ENCODE results near the gene TNFRSF8. TPM values are rescaled to one million over a fixed set of nuclear protein-coding genes. Genes with fewer than 3 reads are reported as not detected.

Gene TNFRSF8
- total RNA-seq, 2 donors from 2014 or later, result 0.16 to 0.47 TPM

DNA sequence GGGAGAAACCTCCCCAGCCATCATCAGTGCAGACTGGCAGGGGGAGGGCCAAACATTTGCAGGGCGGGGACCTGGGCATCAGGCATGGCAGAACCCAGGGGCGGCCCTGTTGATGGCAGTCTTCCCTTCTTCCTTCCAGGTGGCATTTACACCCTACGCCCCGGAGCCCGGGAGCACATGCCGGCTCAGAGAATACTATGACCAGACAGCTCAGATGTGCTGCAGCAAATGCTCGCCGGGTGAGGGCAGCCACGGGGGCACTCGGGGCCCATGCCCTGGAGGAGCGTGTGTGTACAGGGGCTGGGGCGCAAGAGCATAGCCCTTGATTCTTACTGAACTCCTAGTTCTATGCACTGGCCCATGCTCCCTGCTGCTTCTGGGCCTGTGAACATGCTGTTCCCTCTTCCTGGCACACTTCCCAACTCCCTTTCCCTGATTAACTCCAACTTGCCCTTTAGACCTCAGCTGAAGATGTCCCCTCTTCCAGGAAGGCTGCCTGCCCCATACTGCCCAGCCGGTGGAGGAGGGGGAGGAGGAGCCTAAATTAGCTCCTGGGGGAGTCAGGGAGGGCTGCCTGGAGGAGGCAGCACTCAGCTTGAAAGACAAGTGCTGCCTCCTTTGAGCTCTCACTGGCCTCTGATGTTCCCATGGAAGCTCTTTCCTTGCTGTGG lies 125.7 kb downstream of the TNFRSF8 start:
- Histone ChIP-seq H3K9me3 (no peaks in the 10 kb centered on the region), H3K36me3 (no peaks in the 10 kb centered on the region), H3K9ac (ENCODE audit: low read depth in 2 of 2, low read length in 2 of 2) (no peak overlapping the region), H3K27me3 (no peaks in the 10 kb centered on the region), H3K27ac (no peak overlapping the region), H3K4me1 (peaks cover 7% of the 10 kb centered on the region), H3K4me3 (no peak overlapping the region)
- intact Hi-C loops (cut with DNase I), result no loop called here
- no peak for DNase-seq
- no peak for TF ChIP-seq CTCF (IDR thresholded peaks at IDR 0.05)

DNA sequence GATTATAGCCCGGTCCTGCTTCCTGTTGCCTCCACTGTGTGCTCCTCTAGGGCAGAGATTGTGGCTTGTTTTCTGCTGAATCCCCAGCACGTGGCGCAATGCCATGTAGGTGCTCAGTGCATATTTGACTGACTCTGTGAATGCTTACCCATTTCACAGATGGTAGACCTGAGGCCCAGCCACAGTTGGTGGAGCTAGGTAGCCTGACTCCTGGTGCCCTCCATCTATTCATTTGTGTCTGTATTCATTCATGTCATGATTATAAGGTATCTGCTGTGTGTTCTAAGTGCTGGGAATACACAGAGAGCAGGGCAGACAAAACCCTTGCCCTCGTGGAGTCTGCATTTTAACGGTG lies 126.2 kb downstream of the TNFRSF8 start:
- no peaks in the 10 kb centered on the region for H3K36me3 ChIP-seq
- H3K4me1 ChIP-seq, result peaks cover 3% of the 10 kb centered on the region
- DNase-seq, result no peak
- no peaks in the 10 kb centered on the region for H3K9me3 ChIP-seq
- H3K27me3 ChIP-seq, result no peaks in the 10 kb centered on the region
- intact Hi-C loops (cut with DNase I), result no loop called here
- TF ChIP-seq CTCF (IDR thresholded peaks at IDR 0.05), result no peak
- H3K27ac ChIP-seq, result no peak overlapping the region
- no peak overlapping the region for H3K4me3 ChIP-seq
- no peak overlapping the region for H3K9ac ChIP-seq (ENCODE audit: low read depth in 2 of 2, low read length in 2 of 2)

DNA sequence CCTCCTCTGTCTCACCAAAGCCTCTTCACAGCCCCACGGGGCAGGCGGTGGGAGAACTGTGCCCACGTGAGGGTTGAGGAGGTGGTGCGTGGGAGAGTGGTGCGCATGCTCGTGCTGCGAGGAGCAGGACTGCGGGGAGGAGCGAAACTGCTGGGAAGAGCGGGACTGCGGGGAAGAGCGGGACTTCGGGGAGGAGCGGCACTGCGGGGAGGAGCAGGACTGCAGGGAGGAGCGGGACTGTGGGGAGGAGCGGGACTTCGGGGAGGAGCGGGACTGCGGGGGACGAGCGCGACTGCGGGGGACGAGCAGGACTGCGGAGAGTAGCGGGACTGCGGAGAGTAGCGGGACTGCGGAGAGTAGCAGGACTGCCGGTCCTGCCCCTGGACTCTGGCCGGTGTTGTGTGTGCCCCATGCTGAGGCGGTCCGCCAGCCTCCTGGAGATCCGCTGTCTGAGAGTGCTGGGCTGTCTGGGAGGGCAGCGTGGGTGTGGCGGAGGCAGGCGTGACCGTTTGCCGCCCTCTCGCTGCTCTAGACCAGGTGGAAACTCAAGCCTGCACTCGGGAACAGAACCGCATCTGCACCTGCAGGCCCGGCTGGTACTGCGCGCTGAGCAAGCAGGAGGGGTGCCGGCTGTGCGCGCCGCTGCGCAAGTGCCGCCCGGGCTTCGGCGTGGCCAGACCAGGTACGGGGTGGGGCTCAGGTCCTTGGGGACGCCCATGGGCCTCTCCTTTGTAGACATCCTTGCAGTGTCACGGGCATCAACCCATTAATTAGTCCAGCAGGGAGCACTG lies 128.3 kb downstream of the TNFRSF8 start:
- Histone ChIP-seq H3K9ac (ENCODE audit: low read depth in 2 of 2, low read length in 2 of 2) (no peak overlapping the region), H3K27ac (no peak overlapping the region), H3K36me3 (no peaks in the 10 kb centered on the region), H3K9me3 (no peaks in the 10 kb centered on the region), H3K4me3 (no peak overlapping the region), H3K27me3 (no peaks in the 10 kb centered on the region), H3K4me1 (no peaks in the 10 kb centered on the region)
- DNase-seq, result no peak
- TF ChIP-seq CTCF (IDR thresholded peaks at IDR 0.05), result no peak
- intact Hi-C loops (cut with DNase I), result no loop called here

Small RNA genes within 50 kb of the gene (microRNA-seq; reads per million reads assigned to microRNA genes)
- gene MIR4632, result not detected
- not detected for gene MIR6729
- 2.8 reads per million for gene MIR7846

Other genes starting within 250 kb of the TNFRSF8 start
- gene NPPA, start 215.5 kb upstream of the TNFRSF8 start, total RNA-seq, result 1 to 10 TPM in 1 of 2 donors, not detected in 1; 3.1 TPM
- not detected for gene NPPB, start 204.4 kb upstream of the TNFRSF8 start, total RNA-seq
- gene KIAA2013, start 136.9 kb upstream of the TNFRSF8 start, total RNA-seq, result 100 to 1,000 TPM; 110 to 128 TPM
- gene PLOD1, start 128.6 kb upstream of the TNFRSF8 start, total RNA-seq, result 10 to 100 TPM; 72.5 to 83.9 TPM
- 100 to 1,000 TPM; 102 to 110 TPM for gene MFN2, start 82.9 kb upstream of the TNFRSF8 start, total RNA-seq
- gene MIIP, start 43.8 kb upstream of the TNFRSF8 start, total RNA-seq, result 10 to 100 TPM; 13.0 to 31.5 TPM
- gene TNFRSF1B, start 103.7 kb downstream of the TNFRSF8 start, total RNA-seq, result 10 to 100 TPM; 27.2 to 28.1 TPM
- 10 to 100 TPM; 54.3 to 56.0 TPM for gene VPS13D, start 166.7 kb downstream of the TNFRSF8 start, total RNA-seq